SK-N-SH (cell line): Measurements from ENCODE around the gene THSD7A.

ENCODE experiments used
- CHD2 ChIP-seq: fragments of 150-350 bp; IDR thresholded peaks from 2 replicates; pipeline ENCODE4 v1.6.1; 2018; ENCODE audit warnings: low read length; ENCODE audit not compliant: partially characterized antibody
- FOXM1 ChIP-seq: IDR thresholded peaks from 2 replicates; pipeline ENCODE4 v1.4.0; 2012; ENCODE audit warnings: low read depth, mild to moderate bottlenecking
- GABPA ChIP-seq: IDR thresholded peaks from 2 replicates; pipeline ENCODE4 v1.4.0; 2012; ENCODE audit warnings: low read depth, mild to moderate bottlenecking
- GATA2 ChIP-seq: sonication (generic); formaldehyde crosslinking; IDR thresholded peaks from 2 replicates; pipeline ENCODE4 v1.5.0; 2020; ENCODE audit warnings: mild to moderate bottlenecking, missing genetic modification reagents
- PBX3 ChIP-seq: IDR thresholded peaks from 2 replicates; pipeline ENCODE4; 2012
- POLR2AphosphoS5 ChIP-seq: IDR thresholded peaks from 2 replicates; pipeline ENCODE4 v1.6.1; 2012; ENCODE audit warnings: low read depth, low read length
- SIN3A ChIP-seq: IDR thresholded peaks from 2 replicates; pipeline ENCODE4 v1.6.1; 2012; ENCODE audit warnings: low read depth, mild to moderate bottlenecking, low read length, moderate library complexity, borderline replicate concordance
- TAF1 ChIP-seq: IDR thresholded peaks from 2 replicates; pipeline ENCODE4 v1.6.1; 2012; ENCODE audit warnings: low read depth, mild to moderate bottlenecking, low read length, moderate library complexity, borderline replicate concordance
- YY1 ChIP-seq: IDR thresholded peaks from 2 replicates; pipeline ENCODE4 v1.4.0; 2012; ENCODE audit warnings: low read depth, mild to moderate bottlenecking
- TF ChIP-seq, protein P1 (sequence below): IDR thresholded peaks from 2 replicates; pipeline ENCODE4 v1.6.1; 2012; ENCODE audit warnings: mild to moderate bottlenecking, low read depth, low read length, moderate library complexity
- TF ChIP-seq, protein P2 (sequence below): fragments of 200-600 bp; sonication (generic); IDR thresholded peaks from 2 replicates; pipeline ENCODE4 v1.6.1; 2017; ENCODE audit warnings: antibody characterized with exemption, mild to moderate bottlenecking, moderate library complexity

DNA sequence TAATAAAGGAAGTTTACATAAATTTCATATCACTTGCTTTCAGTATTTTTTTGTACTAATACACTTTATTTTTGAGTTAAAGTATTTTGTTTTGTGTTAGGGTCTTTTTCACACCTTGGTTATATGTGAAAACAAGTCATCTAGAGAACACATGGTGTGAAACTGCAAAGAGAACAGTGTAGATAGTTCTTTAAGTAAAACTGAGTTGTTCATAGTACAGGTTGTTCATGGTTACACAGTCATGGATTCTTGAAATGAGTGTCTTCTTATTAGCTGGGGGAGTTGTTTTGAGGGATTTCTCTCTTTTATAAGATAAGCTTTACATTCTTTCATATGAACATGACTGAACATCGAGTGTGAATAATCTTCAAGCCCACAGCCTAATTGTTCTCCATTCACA is 244.2 kb downstream of the THSD7A start:
- TF ChIP-seq, protein P1, sequence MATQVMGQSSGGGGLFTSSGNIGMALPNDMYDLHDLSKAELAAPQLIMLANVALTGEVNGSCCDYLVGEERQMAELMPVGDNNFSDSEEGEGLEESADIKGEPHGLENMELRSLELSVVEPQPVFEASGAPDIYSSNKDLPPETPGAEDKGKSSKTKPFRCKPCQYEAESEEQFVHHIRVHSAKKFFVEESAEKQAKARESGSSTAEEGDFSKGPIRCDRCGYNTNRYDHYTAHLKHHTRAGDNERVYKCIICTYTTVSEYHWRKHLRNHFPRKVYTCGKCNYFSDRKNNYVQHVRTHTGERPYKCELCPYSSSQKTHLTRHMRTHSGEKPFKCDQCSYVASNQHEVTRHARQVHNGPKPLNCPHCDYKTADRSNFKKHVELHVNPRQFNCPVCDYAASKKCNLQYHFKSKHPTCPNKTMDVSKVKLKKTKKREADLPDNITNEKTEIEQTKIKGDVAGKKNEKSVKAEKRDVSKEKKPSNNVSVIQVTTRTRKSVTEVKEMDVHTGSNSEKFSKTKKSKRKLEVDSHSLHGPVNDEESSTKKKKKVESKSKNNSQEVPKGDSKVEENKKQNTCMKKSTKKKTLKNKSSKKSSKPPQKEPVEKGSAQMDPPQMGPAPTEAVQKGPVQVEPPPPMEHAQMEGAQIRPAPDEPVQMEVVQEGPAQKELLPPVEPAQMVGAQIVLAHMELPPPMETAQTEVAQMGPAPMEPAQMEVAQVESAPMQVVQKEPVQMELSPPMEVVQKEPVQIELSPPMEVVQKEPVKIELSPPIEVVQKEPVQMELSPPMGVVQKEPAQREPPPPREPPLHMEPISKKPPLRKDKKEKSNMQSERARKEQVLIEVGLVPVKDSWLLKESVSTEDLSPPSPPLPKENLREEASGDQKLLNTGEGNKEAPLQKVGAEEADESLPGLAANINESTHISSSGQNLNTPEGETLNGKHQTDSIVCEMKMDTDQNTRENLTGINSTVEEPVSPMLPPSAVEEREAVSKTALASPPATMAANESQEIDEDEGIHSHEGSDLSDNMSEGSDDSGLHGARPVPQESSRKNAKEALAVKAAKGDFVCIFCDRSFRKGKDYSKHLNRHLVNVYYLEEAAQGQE: no peak
- TF ChIP-seq CHD2: no peak
- TF ChIP-seq FOXM1: no peak
- no peak for TF ChIP-seq TAF1
- no peak for TF ChIP-seq GABPA
- TF ChIP-seq, protein P2, sequence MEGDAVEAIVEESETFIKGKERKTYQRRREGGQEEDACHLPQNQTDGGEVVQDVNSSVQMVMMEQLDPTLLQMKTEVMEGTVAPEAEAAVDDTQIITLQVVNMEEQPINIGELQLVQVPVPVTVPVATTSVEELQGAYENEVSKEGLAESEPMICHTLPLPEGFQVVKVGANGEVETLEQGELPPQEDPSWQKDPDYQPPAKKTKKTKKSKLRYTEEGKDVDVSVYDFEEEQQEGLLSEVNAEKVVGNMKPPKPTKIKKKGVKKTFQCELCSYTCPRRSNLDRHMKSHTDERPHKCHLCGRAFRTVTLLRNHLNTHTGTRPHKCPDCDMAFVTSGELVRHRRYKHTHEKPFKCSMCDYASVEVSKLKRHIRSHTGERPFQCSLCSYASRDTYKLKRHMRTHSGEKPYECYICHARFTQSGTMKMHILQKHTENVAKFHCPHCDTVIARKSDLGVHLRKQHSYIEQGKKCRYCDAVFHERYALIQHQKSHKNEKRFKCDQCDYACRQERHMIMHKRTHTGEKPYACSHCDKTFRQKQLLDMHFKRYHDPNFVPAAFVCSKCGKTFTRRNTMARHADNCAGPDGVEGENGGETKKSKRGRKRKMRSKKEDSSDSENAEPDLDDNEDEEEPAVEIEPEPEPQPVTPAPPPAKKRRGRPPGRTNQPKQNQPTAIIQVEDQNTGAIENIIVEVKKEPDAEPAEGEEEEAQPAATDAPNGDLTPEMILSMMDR: no peak
- TF ChIP-seq GATA2: no peak
- TF ChIP-seq YY1: no peak
- no peak for TF ChIP-seq PBX3
- TF ChIP-seq POLR2AphosphoS5: no peak
- no peak for TF ChIP-seq SIN3A
